GM12878 (cell line): ENCODE measurements around the gene HELZ. TPM values are rescaled to one million over a fixed set of nuclear protein-coding genes. Genes with fewer than 3 reads are reported as not detected.

Source experiments
- ATAC-seq: fragments of 200-7000 bp; cut with Tn5 transposase; 3 replicates; pipeline ENCODE4 v1.9.1; 2020; ENCODE audit warnings: mild to moderate bottlenecking, moderate library complexity
- BruUV-seq: library from RNA; stranded (reverse); fragments of 400-500 nt; replicated peaks from 2 replicates; lab custom pipeline; 2021; lab: Mats Ljungman, UMichigan
- CTCF ChIA-PET: fragments of 300-600 bp; sonication (Branson Sonifier 250); formaldehyde crosslinking; extraction: SDS; loops from one replicate; lab custom pipeline; 2021; ENCODE audit warnings: inconsistent platforms; lab: Yijun Ruan, JAX
- POLR2A ChIA-PET: fragments of 350-600 bp; formaldehyde crosslinking; extraction: SDS; loops from one replicate; lab custom pipeline; 2021; ENCODE audit warnings: inconsistent platforms; lab: Charles Lee
- RAD21 ChIA-PET: fragments of 300-600 bp; sonication (Branson Sonifier 250); formaldehyde crosslinking; loops from one replicate; lab custom pipeline; 2023; ENCODE audit warnings: antibody characterized with exemption; ENCODE audit not compliant: unreplicated experiment; lab: Charles Lee
- SMC1A ChIA-PET: fragments of 300-600 bp; sonication (Branson Sonifier 250); formaldehyde crosslinking; loops from one replicate; lab custom pipeline; 2023; ENCODE audit not compliant: unreplicated experiment, uncharacterized antibody; lab: Charles Lee
- DNase-seq: peaks from one replicate; pipeline ENCODE4 v3.0.0-alpha.2; 2011; ENCODE audit warnings: low read depth, low spot score
- FAIRE-seq: peaks from 3 replicates; lab custom pipeline; 2011; peaks lifted over from hg19 to GRCh38; lab: Jason Lieb, UNC
- H2AFZ ChIP-seq: 2 replicates; pipeline ENCODE4 v1.6.0; 2011; ENCODE audit warnings: low read depth, low read length, control low read depth; ENCODE audit not compliant: control insufficient read depth
- H3K27ac ChIP-seq: 2 replicates; pipeline ENCODE4 v1.5.1; 2011; ENCODE audit warnings: control low read depth; ENCODE audit not compliant: control insufficient read depth, insufficient read depth
- H3K27me3 ChIP-seq, 2 experiments: replicated peaks in 1 of 2; 2 replicates each; pipeline versions ENCODE4 v1.6.0 to v1.6.1; 2011; ENCODE audit warnings: low read length in 1 of 2; ENCODE audit not compliant: control insufficient read depth in 2 of 2, insufficient read depth in 2 of 2
- H3K36me3 ChIP-seq, 2 experiments: 2 replicates each; pipeline ENCODE4 v1.5.1; 2011; ENCODE audit warnings: low read length in 1 of 2; ENCODE audit not compliant: control insufficient read depth in 2 of 2, insufficient read depth in 2 of 2
- H3K4me1 ChIP-seq: 2 replicates; pipeline ENCODE4 v1.6.1; 2011; ENCODE audit warnings: mild to moderate bottlenecking, low read length, moderate library complexity, mixed read lengths; ENCODE audit not compliant: control insufficient read depth, insufficient read depth
- H3K4me2 ChIP-seq: 2 replicates; pipeline ENCODE4 v1.6.0; 2011; ENCODE audit warnings: control low read depth; ENCODE audit not compliant: control insufficient read depth, insufficient read depth
- H3K4me3 ChIP-seq: fragments of 200-600 bp; sonication (generic); 2 replicates; pipeline ENCODE4 v1.5.1; 2016
- H3K79me2 ChIP-seq: 2 replicates; pipeline ENCODE4 v1.6.0; 2011; ENCODE audit warnings: low read length; ENCODE audit not compliant: control insufficient read depth, insufficient read depth
- H3K9ac ChIP-seq: 2 replicates; pipeline ENCODE4 v1.8.0; 2011; ENCODE audit warnings: low read length, control low read depth, mixed read lengths; ENCODE audit not compliant: control insufficient read depth, insufficient read depth
- H3K9me3 ChIP-seq: replicated peaks from 3 replicates; pipeline ENCODE4 v1.5.1; 2011; ENCODE audit warnings: mild to moderate bottlenecking, low read length; ENCODE audit not compliant: control insufficient read depth, insufficient read depth
- H4K20me1 ChIP-seq: 2 replicates; pipeline ENCODE4 v1.6.0; 2011; ENCODE audit not compliant: control insufficient read depth, insufficient read depth
- BHLHE40 ChIP-seq, 2 experiments: fragments of 450-650 bp in 1 of 2; IDR thresholded peaks; 2 replicates each; pipeline ENCODE4 v1.6.1; 2011 to 2017; ENCODE audit warnings: low read depth in 2 of 2, borderline replicate concordance in 1 of 2, improper control_type of control experiment in 1 of 2, low read length in 1 of 2, mild to moderate bottlenecking in 1 of 2
- EGR1 ChIP-seq, 2 experiments: IDR thresholded peaks; 1 replicate in 1 of 2; 2 replicates in 1 of 2; pipeline ENCODE4 v1.6.1; 2011 to 2012; ENCODE audit warnings: low read depth in 2 of 2, low read length in 2 of 2, borderline replicate concordance in 1 of 2, mild to moderate bottlenecking in 1 of 2, moderate library complexity in 1 of 2
- KDM1A ChIP-seq: fragments of 200-600 bp; sonication (generic); IDR thresholded peaks from 2 replicates; pipeline ENCODE4 v1.6.1; 2016; ENCODE audit warnings: borderline replicate concordance
- KLF5 ChIP-seq: fragments of 450-650 bp; IDR thresholded peaks from 2 replicates; pipeline ENCODE4 v1.6.1; 2014; ENCODE audit warnings: mild to moderate bottlenecking; ENCODE audit not compliant: partially characterized antibody
- MYB ChIP-seq: fragments of 150-350 bp; IDR thresholded peaks from 2 replicates; pipeline ENCODE4 v1.6.1; 2014; ENCODE audit warnings: mild to moderate bottlenecking, low read depth, low read length, borderline replicate concordance
- NFIC ChIP-seq: IDR thresholded peaks from 2 replicates; pipeline ENCODE4 v1.6.1; 2012; ENCODE audit warnings: low read depth, mild to moderate bottlenecking, inconsistent platforms, low read length, moderate library complexity
- NKRF ChIP-seq: fragments of 450-650 bp; conservative IDR thresholded peaks from 2 replicates; pipeline ENCODE4 v1.6.1; 2017; ENCODE audit warnings: mild to moderate bottlenecking, moderate library complexity
- SMAD5 ChIP-seq: IDR thresholded peaks from 2 replicates; pipeline ENCODE4 v1.6.1; 2016; ENCODE audit warnings: antibody characterized with exemption, low read depth
- SUPT20H ChIP-seq: IDR thresholded peaks from 2 replicates; pipeline ENCODE4 v1.6.1; 2011; ENCODE audit warnings: low read depth, mild to moderate bottlenecking, low read length, moderate library complexity, borderline replicate concordance; ENCODE audit not compliant: control insufficient read depth
- TCF12 ChIP-seq: IDR thresholded peaks from 2 replicates; pipeline ENCODE4 v1.6.1; 2011; ENCODE audit warnings: low read depth, mild to moderate bottlenecking, low read length
- WGBS: methylation state at CpG from one replicate; pipeline ENCODE4 v1.1.6; 2016; ENCODE audit warnings: low lambda C conversion rate; ENCODE audit not compliant: insufficient replicate concordance, insufficient coverage; ENCODE audit errors: missing lambda C conversion rate; 5-methylcytosine and 5-hydroxymethylcytosine counted together
- in situ Hi-C: fragments of 300-500 bp; cut with MboI; formaldehyde crosslinking; loops from 9 replicates; pipeline ENCODE4 v1.14.3; 2018; ENCODE audit warnings: mixed read lengths
- intact Hi-C: fragments of 100-400 bp; cut with micrococcal nuclease; formaldehyde crosslinking; loops from one replicate; pipeline ENCODE4 v1.14.2; 2022; ENCODE audit not compliant: unreplicated experiment
- polyA plus RNA-seq, 11 experiments: library from polyadenylated mRNA; depleted of rRNA in 4 of 11; unstranded in 6 of 11; stranded (reverse) in 5 of 11; fragments of >200 nt; fragmentation: Nextera tagmentation in 4 of 11; fragmentation: Illumina TruSeq in 1 of 11; extraction: Ambion mirVana in 4 of 11; extraction: Trizol in 1 of 11; gene quantifications; 1 replicate in 1 of 11; 2 replicates in 10 of 11; pipeline versions ENCODE4 v1.2.1 to v1.2.3, GENCODE V29; 2011 to 2016; ENCODE audit warnings: inconsistent platforms in 2 of 11, missing spikeins in 2 of 11, low read depth in 1 of 11
- total RNA-seq, 4 experiments: library from RNA; depleted of rRNA in 3 of 4; stranded (reverse); fragments of >200 nt in 3 of 4; fragmentation: Illumina TruSeq in 1 of 4; extraction: Trizol in 1 of 4; gene quantifications; 2 replicates each; pipeline versions ENCODE4 v1.2.1 to v1.2.3, GENCODE V29; 2013 to 2021
- TF ChIP-seq, protein P1 (sequence below): IDR thresholded peaks from 2 replicates; pipeline ENCODE4 v1.6.1; 2012; ENCODE audit warnings: low read length, inconsistent platforms
- TF ChIP-seq, protein P2 (sequence below): fragments of 450-650 bp; IDR thresholded peaks from 2 replicates; pipeline ENCODE4 v1.6.1; 2016; ENCODE audit warnings: mild to moderate bottlenecking, moderate library complexity, borderline replicate concordance

HELZ gene
- total and polyA plus RNA-seq, 10 of the 15 experiments (the other 5 are each of a cell fraction or from before 2014, with no cell fraction given): 1.5 to 36.8 (median 19.1) TPM

GRCh38 chr17:67076290-67076689 is 168.7 kb downstream of the HELZ start:
- ChIA-PET CTCF (interaction anchor here (1.0 to 1.2 kb wide), 2 partner anchors 12 to 91 kb away, joined by 4 read pairs; no protein-coding TSS in a partner anchor), SMC1A (interaction anchor here (0.6 to 1.9 kb wide), 4 partner anchors 14 to 1561 kb away, joined by 3 to 5 read pairs (median 4); no protein-coding TSS in a partner anchor), RAD21 (interaction anchor here (1.4 kb wide), 1 partner anchor 9 kb away, joined by 3 read pairs; no protein-coding TSS in a partner anchor), POLR2A (interaction anchor here (1.0 kb wide), 1 partner anchor 10 kb away, joined by 3 read pairs; no protein-coding TSS in a partner anchor)
- H3K79me2 ChIP-seq: no peaks in the 10 kb centered on the region; the same call in 1 of the 2 replicates
- FAIRE-seq (no peak), DNase-seq (no peak), ATAC-seq (no peak)
- no TSS peak for BruUV-seq
- no peak overlapping the region for H3K9ac ChIP-seq
- no peaks in the 10 kb centered on the region for H3K9me3 ChIP-seq
- no peak overlapping the region for H2AFZ ChIP-seq
- WGBS: 87% methylated on average over 7 of the region's 7 CpGs
- H3K4me2 ChIP-seq: no peak overlapping the region
- no peaks in the 10 kb centered on the region for H4K20me1 ChIP-seq
- H3K36me3 ChIP-seq: peaks cover 0 to 7% of the 10 kb centered on the region in 2 experiments; a peak in 3 of 4 replicates
- in situ Hi-C loops: no loop called here
- H3K27ac ChIP-seq: no peak overlapping the region
- peaks cover 8% of the 10 kb centered on the region for H3K4me1 ChIP-seq
- H3K4me3 ChIP-seq: no peak overlapping the region
- H3K27me3 ChIP-seq: no peaks in the 10 kb centered on the region
- intact Hi-C loops: no loop called here
- TF ChIP-seq, protein P1, sequence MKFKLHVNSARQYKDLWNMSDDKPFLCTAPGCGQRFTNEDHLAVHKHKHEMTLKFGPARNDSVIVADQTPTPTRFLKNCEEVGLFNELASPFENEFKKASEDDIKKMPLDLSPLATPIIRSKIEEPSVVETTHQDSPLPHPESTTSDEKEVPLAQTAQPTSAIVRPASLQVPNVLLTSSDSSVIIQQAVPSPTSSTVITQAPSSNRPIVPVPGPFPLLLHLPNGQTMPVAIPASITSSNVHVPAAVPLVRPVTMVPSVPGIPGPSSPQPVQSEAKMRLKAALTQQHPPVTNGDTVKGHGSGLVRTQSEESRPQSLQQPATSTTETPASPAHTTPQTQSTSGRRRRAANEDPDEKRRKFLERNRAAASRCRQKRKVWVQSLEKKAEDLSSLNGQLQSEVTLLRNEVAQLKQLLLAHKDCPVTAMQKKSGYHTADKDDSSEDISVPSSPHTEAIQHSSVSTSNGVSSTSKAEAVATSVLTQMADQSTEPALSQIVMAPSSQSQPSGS: no peak
- TF ChIP-seq MYB (no peak), NFIC (no peak), KDM1A (no peak), SMAD5 (no peak), KLF5 (no peak), NKRF (no peak), SUPT20H (no peak), EGR1 (IDR thresholded peaks at IDR 0.05; ENCODE audit: borderline replicate concordance in 1 of 2, low read depth in 2 of 2, low read length in 2 of 2) (no peak), BHLHE40 (IDR thresholded peaks at IDR 0.05; ENCODE audit: borderline replicate concordance in 1 of 2, low read depth in 2 of 2, low read length in 1 of 2) (no peak), TCF12 (no peak)
- TF ChIP-seq, protein P2, sequence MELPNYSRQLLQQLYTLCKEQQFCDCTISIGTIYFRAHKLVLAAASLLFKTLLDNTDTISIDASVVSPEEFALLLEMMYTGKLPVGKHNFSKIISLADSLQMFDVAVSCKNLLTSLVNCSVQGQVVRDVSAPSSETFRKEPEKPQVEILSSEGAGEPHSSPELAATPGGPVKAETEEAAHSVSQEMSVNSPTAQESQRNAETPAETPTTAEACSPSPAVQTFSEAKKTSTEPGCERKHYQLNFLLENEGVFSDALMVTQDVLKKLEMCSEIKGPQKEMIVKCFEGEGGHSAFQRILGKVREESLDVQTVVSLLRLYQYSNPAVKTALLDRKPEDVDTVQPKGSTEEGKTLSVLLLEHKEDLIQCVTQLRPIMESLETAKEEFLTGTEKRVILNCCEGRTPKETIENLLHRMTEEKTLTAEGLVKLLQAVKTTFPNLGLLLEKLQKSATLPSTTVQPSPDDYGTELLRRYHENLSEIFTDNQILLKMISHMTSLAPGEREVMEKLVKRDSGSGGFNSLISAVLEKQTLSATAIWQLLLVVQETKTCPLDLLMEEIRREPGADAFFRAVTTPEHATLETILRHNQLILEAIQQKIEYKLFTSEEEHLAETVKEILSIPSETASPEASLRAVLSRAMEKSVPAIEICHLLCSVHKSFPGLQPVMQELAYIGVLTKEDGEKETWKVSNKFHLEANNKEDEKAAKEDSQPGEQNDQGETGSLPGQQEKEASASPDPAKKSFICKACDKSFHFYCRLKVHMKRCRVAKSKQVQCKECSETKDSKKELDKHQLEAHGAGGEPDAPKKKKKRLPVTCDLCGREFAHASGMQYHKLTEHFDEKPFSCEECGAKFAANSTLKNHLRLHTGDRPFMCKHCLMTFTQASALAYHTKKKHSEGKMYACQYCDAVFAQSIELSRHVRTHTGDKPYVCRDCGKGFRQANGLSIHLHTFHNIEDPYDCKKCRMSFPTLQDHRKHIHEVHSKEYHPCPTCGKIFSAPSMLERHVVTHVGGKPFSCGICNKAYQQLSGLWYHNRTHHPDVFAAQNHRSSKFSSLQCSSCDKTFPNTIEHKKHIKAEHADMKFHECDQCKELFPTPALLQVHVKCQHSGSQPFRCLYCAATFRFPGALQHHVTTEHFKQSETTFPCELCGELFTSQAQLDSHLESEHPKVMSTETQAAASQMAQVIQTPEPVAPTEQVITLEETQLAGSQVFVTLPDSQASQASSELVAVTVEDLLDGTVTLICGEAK: no peak
